Glutamatergic neuron (in vitro differentiated cells): ENCODE results near the gene STX1B. TPM values are rescaled to one million over a fixed set of nuclear protein-coding genes. Genes with fewer than 3 reads are reported as not detected.

Source experiments
- DNase-seq: peaks from one replicate; pipeline ENCODE4 v3.0.0; 2022
- H3K27ac Mint-ChIP-seq: one replicate; pipeline ENCODE4 v1.8.0; 2020; ENCODE audit warnings: mild to moderate bottlenecking, mixed read lengths, inconsistent platforms; ENCODE audit not compliant: unreplicated experiment
- H3K27me3 Mint-ChIP-seq: one replicate; pipeline ENCODE4 v1.8.0; 2020; ENCODE audit warnings: mild to moderate bottlenecking, moderate library complexity, mixed read lengths, inconsistent platforms; ENCODE audit not compliant: unreplicated experiment
- H3K36me3 Mint-ChIP-seq: one replicate; pipeline ENCODE4 v1.8.0; 2020; ENCODE audit warnings: mild to moderate bottlenecking, mixed read lengths, inconsistent platforms; ENCODE audit not compliant: unreplicated experiment
- H3K4me1 Mint-ChIP-seq: one replicate; pipeline ENCODE4 v1.8.0; 2020; ENCODE audit warnings: mild to moderate bottlenecking, low read depth, mixed read lengths, inconsistent platforms; ENCODE audit not compliant: unreplicated experiment
- H3K4me3 Mint-ChIP-seq: one replicate; pipeline ENCODE4 v1.8.0; 2020; ENCODE audit warnings: mild to moderate bottlenecking, mixed read lengths, inconsistent platforms; ENCODE audit not compliant: unreplicated experiment
- H3K9me3 Mint-ChIP-seq: one replicate; pipeline ENCODE4 v1.8.0; 2020; ENCODE audit warnings: mild to moderate bottlenecking, moderate library complexity, mixed read lengths, inconsistent platforms; ENCODE audit not compliant: unreplicated experiment
- total RNA-seq: library from RNA; stranded (reverse); fragmentation: NEBNext Ultra II Directional; extraction: Animal tissue kit (Norgen Biotek cat#: 25700); gene quantifications from one replicate; pipeline ENCODE4 v1.2.1, GENCODE V29; 2021; ENCODE audit not compliant: unreplicated experiment
- TF ChIP-seq, protein P1 (sequence below): fragments of 200-600 bp; sonication (generic); IDR thresholded peaks from one replicate; pipeline ENCODE4 v1.5.0; 2021; ENCODE audit not compliant: partially characterized antibody, unreplicated experiment

STX1B gene
- total RNA-seq, 1 donor from 2014 or later, result 51.6 TPM

DNA sequence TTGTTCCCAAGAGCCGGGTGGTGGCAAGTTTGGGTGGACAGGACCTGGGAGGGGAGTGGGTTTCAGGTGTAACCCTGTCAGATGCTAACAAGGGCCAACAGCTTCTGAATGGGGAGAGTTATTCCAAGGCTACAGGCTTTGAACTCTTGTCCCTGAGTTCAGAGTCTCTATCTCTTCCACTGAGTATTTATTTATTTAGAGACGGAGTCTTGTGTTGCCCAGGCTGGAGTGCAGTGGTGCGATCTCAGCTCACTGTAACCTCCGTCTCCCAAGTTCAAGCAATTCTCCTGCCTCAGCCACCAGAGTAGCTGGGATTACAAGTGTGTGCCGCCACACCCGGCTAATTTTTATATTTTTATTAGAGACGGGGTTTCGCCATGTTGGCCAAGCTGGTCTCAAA lies 55.4 kb downstream of the STX1B start:
- Mint-ChIP-seq H3K4me1 (peaks cover 5% of the 10 kb centered on the region), H3K4me3 (no peak overlapping the region), H3K36me3 (peaks cover 8% of the 10 kb centered on the region), H3K27me3 (peaks cover 8% of the 10 kb centered on the region), H3K9me3 (peaks cover 15% of the 10 kb centered on the region), H3K27ac (no peak overlapping the region)
- TF ChIP-seq, protein P1, sequence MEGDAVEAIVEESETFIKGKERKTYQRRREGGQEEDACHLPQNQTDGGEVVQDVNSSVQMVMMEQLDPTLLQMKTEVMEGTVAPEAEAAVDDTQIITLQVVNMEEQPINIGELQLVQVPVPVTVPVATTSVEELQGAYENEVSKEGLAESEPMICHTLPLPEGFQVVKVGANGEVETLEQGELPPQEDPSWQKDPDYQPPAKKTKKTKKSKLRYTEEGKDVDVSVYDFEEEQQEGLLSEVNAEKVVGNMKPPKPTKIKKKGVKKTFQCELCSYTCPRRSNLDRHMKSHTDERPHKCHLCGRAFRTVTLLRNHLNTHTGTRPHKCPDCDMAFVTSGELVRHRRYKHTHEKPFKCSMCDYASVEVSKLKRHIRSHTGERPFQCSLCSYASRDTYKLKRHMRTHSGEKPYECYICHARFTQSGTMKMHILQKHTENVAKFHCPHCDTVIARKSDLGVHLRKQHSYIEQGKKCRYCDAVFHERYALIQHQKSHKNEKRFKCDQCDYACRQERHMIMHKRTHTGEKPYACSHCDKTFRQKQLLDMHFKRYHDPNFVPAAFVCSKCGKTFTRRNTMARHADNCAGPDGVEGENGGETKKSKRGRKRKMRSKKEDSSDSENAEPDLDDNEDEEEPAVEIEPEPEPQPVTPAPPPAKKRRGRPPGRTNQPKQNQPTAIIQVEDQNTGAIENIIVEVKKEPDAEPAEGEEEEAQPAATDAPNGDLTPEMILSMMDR, result no peak
- DNase-seq, result no peak

DNA sequence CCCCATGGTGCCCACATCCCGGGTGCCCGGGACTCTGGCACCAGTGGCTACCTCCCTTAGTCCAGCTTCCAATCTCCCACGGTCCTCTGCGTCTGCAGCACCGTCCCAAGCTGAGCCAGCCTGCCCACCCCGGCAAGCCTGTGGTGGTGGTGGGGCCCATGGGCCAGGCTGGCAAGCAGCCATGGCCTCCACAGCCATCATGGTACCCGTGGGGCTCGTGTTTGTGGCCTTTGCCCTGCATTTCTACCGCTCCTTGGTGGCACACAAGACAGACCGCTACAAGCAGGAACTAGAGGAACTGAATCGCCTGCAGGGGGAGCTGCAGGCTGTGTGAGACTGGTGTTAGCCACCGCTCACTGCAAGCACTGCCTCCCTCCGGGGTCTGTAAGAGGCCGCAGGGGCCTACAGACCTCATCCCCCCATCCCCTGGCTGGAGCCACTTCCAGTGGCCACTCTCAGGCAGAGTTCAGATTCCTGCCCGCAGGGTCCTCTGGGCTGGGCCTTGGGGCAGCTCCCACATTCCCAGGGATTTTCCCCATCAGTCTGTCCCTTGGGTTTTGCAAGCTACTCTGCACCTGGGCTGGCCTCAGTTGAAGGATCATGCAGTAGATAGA lies 56.8 kb downstream of the STX1B start:
- no peaks in the 10 kb centered on the region for H3K36me3 Mint-ChIP-seq
- H3K9me3 Mint-ChIP-seq, result peaks cover 14% of the 10 kb centered on the region
- DNase-seq, result peak; percentile 88
- TF ChIP-seq, protein P1, result peak; percentile 84
- no peak overlapping the region for H3K27ac Mint-ChIP-seq
- H3K4me3 Mint-ChIP-seq, result no peak overlapping the region
- peaks cover 14% of the 10 kb centered on the region for H3K27me3 Mint-ChIP-seq
- H3K4me1 Mint-ChIP-seq, result peaks cover 6% of the 10 kb centered on the region

DNA sequence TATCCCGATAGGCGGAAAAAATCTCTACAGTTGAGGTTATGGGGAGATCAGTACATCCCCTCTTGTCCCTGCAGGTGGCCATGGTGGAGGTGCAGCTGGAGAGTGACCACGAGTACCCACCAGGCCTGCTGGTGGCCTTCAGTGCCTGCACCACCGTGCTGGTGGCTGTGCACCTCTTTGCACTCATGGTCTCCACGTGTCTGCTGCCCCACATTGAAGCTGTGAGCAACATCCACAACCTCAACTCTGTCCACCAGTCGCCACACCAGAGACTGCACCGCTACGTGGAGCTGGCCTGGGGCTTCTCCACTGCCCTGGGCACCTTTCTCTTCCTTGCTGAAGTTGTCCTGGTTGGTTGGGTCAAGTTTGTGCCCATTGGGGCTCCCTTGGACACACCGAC lies 57.3 kb downstream of the STX1B start:
- Mint-ChIP-seq H3K27ac (no peak overlapping the region), H3K27me3 (peaks cover 14% of the 10 kb centered on the region), H3K4me3 (no peak overlapping the region), H3K36me3 (no peaks in the 10 kb centered on the region), H3K9me3 (peaks cover 10% of the 10 kb centered on the region), H3K4me1 (peaks cover 6% of the 10 kb centered on the region)
- DNase-seq, result no peak
- TF ChIP-seq, protein P1, result no peak

DNA sequence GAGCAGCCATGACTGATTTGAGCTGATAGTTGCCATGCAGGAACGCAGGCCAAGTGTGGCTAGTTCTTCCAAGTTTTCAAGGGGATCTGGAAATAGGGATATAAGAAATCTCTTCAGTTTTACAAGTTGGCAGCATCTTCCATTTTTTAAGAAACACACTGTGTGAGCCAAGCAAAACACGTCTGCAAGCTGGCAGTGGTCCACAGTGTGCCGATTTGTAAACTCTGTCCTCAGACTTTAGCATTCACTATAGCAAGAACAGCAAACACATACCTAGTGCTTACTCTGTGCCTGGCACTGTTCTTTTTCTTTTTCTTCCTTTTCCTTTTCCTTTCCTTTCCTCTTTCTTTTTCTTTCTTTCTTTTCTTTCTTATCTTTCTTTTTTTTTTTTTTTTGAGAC lies 58.7 kb downstream of the STX1B start:
- no peak for DNase-seq

DNA sequence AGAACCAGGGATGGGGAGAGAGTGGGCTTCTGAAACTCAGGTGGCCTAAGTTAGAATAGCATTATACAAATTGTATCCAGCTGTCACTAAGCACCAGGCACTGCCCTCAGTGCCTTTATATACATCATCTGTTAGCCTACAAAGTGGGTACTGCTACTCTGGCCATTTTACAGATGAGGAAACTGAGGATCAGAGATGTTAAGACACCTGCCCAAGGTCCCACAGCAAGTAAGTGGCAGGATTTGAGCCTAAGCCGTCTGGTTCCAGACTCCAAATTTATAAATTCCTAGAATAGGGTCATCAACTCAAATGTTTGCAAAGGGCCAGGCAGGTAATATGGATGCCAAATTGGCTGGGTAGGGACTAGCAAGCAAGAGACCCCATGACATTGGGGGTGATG lies 59.2 kb downstream of the STX1B start:
- Mint-ChIP-seq H3K9me3 (peaks cover 10% of the 10 kb centered on the region), H3K4me1 (peaks cover 6% of the 10 kb centered on the region), H3K4me3 (no peak overlapping the region), H3K36me3 (no peaks in the 10 kb centered on the region), H3K27ac (no peak overlapping the region), H3K27me3 (peaks cover 10% of the 10 kb centered on the region)
- TF ChIP-seq, protein P1, result no peak
- DNase-seq, result no peak

More for the DNA sequence above, 58.7 kb downstream of the STX1B start:
- Mint-ChIP-seq H3K27me3 (peaks cover 10% of the 10 kb centered on the region), H3K4me1 (peaks cover 6% of the 10 kb centered on the region), H3K9me3 (peaks cover 6% of the 10 kb centered on the region), H3K4me3 (no peak overlapping the region), H3K36me3 (no peaks in the 10 kb centered on the region), H3K27ac (no peak overlapping the region)
- TF ChIP-seq, protein P1, result no peak
